C1 segment of cervical spinal cord (tissue), 14 donors: ENCODE data around the gene DENND10.
A peak's percentile ranks its signal among the peaks of the same experiment; 100 is the strongest.
"Not testable (repeated sequence)": the region's sequence is repeated elsewhere in the genome, so short reads cannot be mapped to it uniquely, and the experiment has no call there.

Source experiments
- DNase-seq, 14 donors: peaks; one replicate each; lab custom pipeline; 2025; lab: John Stamatoyannopoulos, UW

DENND10 gene

DNA sequence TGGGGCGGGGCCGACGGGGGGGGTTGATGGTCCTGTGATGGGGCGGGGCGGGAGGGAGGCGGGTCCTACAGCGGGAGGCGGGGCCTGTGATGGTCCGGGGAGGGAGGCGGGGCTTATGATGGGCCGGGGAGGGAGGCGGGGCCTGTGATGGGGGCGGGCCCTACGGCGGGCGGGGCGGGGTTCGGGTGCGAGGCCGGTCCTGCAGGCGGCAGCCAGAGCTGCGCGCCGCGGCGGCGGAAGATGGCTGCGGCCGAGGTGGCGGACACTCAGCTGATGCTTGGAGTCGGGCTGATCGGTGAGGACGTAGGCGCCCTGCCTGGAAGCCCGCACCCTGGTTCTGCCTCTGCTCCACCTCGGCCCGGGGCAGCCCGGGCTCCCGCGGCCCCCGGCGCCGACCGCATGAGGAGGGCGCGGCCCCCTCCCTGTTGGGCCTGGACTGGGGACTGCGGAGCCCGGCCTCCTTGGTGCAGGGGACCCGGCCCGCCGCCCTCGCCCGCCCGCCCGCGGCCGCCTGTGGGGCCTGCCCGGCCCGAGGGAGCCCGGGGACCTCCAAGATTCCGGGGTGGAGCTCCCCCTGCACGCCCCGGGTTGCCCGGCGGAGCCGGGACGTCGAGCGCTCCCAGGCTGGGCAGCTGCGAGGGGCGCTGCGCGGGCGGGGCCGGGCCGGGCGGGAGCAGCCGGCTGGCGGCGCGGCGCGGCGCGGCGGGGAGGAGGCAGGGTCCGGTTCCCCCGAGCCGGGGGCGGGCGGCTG lies at the start of gene DENND10:
TSS of gene DENND10 (plus strand) at position 211 of the 751 bp plus-strand sequence. CDS start at position 241, 30 bp downstream.
- DNase-seq, result peak; percentile 16 to 87 (median 78)

- DNase-seq, result no peak
Observed at GRCh38 chr10:119055472-119055871, 48.4 kb upstream of the DENND10 start.

- DNase-seq, result no peak
Observed at GRCh38 chr10:119058010-119058409, 45.9 kb upstream of the DENND10 start.

DNA sequence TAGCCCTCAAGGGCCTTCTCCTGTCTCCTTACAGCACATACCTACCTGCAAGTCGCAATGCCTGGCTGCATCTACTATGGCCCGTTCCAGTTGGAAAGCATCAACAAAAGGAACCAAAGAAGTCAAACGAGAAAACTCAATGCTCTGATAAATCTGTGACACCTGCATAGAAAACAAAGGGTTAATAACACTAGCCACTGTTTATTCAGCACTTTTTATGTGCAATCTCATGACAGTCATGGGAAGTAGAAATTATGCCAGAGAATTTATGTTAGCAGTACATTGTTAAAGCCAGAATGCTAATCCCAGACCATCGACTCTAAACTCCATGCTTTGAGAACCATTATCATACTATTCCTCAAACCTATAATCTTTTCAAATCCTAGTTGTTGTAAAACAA lies 44.4 kb upstream of the DENND10 start:
- no peak for DNase-seq

DNA sequence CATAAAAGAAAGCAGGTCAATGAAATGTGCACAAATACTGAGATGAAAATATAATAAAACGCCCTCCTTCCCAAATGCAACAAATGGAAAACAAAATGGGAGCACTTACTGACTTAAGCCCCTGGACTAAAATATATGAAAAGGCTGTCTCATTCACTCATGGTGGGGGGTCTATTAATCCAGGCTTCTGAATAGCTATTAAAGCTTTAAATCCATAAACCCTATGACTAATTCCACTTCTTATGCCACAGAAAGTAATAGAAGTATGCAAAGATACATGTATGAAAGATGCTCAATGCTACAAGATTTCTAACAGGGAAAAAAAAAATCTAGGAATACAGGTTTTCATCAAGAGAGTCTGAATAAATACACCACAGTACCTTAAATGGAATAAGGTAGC lies 43.8 kb upstream of the DENND10 start:
- no peak for DNase-seq

DNA sequence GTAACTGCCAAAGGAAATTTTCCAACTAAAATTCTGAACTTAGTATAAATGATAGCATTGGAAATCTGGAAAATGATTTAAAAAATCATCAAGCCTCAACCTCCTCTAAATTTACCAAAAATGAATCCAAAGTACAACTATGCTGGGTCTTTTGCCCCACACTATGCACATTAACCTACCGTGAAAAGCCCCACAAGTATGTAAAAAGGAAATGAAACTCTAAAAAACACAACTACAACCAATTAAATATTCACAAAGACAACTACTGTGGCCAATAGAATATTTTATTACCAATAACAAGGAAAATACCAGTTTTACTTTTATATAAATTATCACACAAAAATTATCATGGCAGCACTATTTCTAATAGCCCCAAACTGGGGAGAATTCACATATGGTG lies 42.6 kb upstream of the DENND10 start:
- DNase-seq, result no peak

- no peak for DNase-seq
Observed at GRCh38 chr10:119061926-119062325, 42.0 kb upstream of the DENND10 start.

DNA sequence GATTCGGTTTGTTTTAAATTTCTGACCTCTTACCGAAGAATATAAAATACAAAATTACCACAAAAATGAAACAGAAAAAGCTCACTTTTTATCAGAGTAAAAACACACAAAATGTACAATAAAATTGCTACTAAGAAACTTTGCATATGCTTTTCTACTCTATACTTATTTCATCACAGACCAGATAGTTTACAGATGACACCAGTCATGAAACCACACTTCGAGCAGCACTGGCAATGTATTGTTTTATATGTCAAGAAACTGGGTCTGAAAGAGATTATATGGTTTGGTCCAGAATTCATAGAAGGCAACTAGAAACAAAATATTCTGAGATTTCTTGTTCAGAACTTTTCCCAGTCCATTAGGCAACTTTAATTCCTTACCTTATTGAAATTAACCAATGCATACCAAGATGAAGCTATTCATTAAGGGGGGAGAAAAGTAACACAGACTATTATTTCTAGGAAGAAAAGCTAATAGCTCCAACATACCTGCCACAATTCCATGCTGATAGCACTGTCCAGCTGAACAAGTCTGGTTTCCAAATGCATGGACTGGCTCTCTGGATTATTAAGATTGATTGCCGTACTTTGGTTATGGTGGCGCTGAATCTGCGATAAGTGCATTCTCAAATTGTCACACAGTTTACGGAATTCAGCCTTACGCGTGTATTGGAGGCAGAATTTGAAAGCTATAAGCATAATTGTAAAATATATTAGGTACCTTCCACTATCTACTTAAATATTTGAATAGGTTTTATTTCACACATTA lies 33.3 kb upstream of the DENND10 start:
- DNase-seq, result no peak

DNA sequence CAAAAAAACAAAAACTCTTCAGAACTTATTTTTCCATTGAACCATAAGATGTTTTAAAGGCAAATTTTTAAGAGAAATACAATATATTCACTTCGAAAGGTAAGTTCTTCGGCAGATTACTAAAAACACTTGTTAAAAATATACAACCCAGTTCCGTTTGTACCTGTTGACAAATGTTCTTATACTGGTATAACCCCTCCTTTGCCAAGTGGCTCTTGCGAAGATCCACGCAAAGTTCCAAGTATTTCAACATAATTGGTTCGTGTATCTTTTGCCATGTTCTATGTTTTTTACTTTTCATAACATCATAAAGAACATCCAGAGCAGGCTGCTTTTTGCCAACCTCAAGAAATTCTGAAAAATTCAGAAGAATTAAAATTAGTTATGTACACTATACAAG lies 30.3 kb upstream of the DENND10 start:
- no peak for DNase-seq

DNA sequence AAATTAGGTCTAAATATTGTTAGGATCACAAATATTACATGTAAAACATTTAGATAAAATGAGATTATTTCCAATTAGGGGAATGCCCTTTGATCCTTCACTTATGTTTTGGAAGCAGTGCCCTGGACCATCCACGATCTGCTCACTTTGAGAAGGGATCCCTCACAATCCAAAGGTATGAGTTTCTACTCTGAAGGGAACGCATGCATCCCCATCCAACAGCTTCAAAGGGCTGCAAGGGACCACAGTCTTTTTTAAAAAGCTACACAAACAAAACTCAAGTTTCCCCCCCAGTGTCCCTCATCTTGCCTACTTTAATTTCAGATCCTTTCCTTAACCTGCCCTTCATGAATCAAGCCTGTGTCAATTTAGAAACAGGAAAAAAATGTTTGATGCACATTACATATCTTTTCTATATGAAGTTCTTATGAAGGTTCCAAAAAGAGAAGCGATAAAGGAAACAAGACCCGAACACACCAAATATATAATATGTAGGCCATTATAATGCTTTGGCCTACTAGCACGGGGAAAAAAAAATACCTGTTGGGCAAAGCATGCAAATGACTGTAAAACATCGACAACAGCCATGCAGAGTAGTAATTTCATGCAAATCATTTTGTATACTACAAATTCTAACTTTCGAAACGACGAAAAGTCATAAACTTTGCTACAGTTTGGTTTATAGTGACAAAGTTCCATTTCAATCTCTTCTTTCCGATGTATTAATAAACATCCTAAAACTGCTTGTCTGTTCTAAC lies 25.3 kb upstream of the DENND10 start:
- DNase-seq, result no peak

GRCh38 chr10:119079599-119080520 lies 24.1 kb upstream of the DENND10 start:
- DNase-seq, result peak in 10 of 14 donors; percentile 15 to 85 (median 59)

DNA sequence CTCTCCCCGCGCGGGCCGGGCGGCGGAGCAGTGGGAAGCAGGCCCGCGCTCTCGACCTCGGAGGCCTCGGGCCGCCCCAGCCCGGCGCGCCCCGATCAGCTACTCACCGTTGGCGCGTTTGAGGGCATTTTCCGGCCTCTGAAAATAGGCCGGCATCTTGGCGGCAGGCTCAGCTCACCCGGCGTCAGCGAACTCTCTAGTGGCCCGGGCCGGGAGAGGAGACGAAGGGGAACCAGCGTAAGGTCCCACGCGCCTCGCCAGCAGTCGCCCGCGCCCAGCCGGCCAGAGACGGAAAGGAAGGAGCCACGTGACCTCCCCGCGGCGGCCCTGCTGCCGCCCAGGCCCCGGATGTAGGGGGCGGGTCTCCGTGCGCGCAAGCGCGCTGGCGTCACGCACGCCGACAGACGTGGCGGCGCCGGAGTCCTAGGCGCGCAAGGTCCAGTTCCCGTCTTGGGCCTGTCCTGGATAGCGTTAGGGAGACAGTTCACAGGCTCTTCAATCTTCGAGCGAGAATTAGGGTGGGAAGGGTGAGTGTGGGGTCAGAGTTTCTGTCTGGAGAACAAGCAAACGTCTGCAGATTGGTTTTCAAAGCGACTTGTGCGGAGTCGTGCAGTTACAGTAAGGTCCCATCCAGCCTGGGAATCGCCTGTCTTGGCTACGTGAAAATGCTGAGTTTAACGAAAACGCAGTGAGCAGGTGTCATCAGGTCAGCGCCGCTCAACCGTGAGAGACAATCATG lies 23.2 kb upstream of the DENND10 start, which contains the start of gene EIF3A:
TSS of gene EIF3A (minus strand) at position 297 of the 739 bp plus-strand sequence. CDS start at position 156, 141 bp downstream.
- DNase-seq, result peak; percentile 55 to 97 (median 89)

GRCh38 chr10:119084896-119085295 lies 19.0 kb upstream of the DENND10 start:
- DNase-seq, result no peak

- no peak for DNase-seq
Observed at GRCh38 chr10:119087271-119087882, 16.5 kb upstream of the DENND10 start.

GRCh38 chr10:119090026-119090795 lies 13.7 kb upstream of the DENND10 start:
- DNase-seq, result no peak

DNA sequence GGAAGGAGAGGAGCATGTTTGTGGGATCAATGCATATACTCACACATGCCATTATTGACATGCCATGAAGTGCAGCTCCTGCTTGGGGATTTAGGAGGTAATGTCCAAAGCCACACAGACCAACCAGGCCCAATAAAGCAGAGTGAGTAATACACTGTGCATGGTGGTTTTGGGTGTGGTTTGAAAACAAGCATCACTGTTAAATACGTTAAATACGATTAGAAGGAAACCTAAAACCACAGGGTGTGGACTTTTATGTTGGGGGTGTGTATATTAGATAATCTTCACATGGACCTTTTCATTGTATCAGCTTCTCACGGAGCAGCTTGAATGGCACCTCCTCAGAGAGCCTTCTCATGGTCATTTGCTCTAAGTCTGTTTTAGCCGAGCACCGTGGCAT lies 12.9 kb upstream of the DENND10 start:
- no peak for DNase-seq

DNA sequence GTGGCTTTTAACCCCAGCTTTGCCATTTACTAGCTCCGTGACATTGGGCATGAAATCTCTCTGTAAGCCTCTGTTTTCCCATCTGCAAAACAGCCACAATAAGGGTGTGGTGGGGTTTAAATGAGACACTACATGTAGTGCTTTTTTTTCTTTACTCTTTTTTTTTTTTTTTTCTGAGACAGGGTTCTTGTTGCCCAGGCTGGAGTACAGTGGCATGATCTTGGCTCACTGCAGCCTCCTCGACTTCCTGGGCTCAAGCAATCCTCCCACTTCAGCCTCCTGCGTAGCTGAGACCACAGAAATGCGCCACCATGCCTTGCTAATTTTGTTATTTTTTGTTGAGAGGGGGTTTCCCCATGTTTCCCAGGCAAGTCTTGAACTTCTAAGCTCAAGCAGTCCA lies 8.3 kb upstream of the DENND10 start:
- no peak for DNase-seq

- not testable (repeated sequence) for DNase-seq
Observed at GRCh38 chr10:119096641-119097415, 7.1 kb upstream of the DENND10 start.
